ENCODE data around the gene WEE1. TPM values are rescaled to one million over a fixed set of nuclear protein-coding genes. Genes with fewer than 3 reads are reported as not detected.

Gene WEE1
- polyA plus RNA-seq, 1 donor (not counting 4 experiments of a cell fraction or from before 2014, with no cell fraction given), result 39.2 TPM

DNA sequence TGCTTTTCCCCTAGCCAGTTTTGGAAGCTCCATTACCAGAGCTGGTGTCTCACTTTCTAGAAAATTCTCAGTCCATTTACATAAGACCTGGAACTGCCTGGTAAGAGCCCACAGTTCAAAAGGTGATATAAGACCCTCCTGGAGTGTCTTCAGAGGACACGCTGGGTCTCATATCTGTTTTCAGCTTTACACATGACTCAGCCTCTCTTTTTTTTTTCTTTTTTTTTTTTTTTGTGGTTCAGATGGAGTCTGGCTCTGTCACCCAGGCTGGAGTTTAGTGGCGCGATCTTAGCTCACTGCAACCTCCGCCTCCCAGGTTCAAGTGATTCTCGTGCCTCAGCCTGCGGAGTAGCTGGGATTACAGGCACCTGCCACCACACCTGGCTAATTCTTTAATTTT lies 30.7 kb downstream of the WEE1 start:
- no peaks in the 10 kb centered on the region for H3K79me2 ChIP-seq (ENCODE audit: control insufficient read depth, insufficient read depth, low read length)
- no peak for FAIRE-seq
- H3K36me3 ChIP-seq (ENCODE audit: control insufficient read depth in 2 of 2, extremely low read depth in 1 of 2, insufficient read depth in 2 of 2, low read length in 2 of 2), result no peaks in the 10 kb centered on the region
- dilution Hi-C loops (cut with MboI; ENCODE audit: extremely low pct_ligation_motif_present, low sequenced_read_pairs), result no loop called here
- no peaks in the 10 kb centered on the region for H4K20me1 ChIP-seq (ENCODE audit: control insufficient read depth, extremely low read depth, insufficient read depth, low read length)
- H3K4me2 ChIP-seq (ENCODE audit: control insufficient read depth, extremely low read depth, insufficient read depth, low read depth, low read length), result no peak overlapping the region
- no peak overlapping the region for H3K9ac ChIP-seq (ENCODE audit: control insufficient read depth, extremely low read depth, insufficient read depth, low read length)
- no peak for TF ChIP-seq EZH2 (IDR thresholded peaks at IDR 0.05; ENCODE audit: low read length)
- TF ChIP-seq, protein P1, sequence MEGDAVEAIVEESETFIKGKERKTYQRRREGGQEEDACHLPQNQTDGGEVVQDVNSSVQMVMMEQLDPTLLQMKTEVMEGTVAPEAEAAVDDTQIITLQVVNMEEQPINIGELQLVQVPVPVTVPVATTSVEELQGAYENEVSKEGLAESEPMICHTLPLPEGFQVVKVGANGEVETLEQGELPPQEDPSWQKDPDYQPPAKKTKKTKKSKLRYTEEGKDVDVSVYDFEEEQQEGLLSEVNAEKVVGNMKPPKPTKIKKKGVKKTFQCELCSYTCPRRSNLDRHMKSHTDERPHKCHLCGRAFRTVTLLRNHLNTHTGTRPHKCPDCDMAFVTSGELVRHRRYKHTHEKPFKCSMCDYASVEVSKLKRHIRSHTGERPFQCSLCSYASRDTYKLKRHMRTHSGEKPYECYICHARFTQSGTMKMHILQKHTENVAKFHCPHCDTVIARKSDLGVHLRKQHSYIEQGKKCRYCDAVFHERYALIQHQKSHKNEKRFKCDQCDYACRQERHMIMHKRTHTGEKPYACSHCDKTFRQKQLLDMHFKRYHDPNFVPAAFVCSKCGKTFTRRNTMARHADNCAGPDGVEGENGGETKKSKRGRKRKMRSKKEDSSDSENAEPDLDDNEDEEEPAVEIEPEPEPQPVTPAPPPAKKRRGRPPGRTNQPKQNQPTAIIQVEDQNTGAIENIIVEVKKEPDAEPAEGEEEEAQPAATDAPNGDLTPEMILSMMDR (optimal IDR thresholded peaks at IDR 0.05 in 1 of 3, IDR thresholded peaks at IDR 0.05 in 1 of 3, conservative IDR thresholded peaks at IDR 0.05 in 1 of 3; ENCODE audit: extremely low read depth in 1 of 3, insufficient read depth in 2 of 3, low read length in 3 of 3), result no peak
- no peaks in the 10 kb centered on the region for H3K27me3 ChIP-seq (ENCODE audit: control insufficient read depth, extremely low read depth, insufficient read depth, low read length)
- H2AFZ ChIP-seq (ENCODE audit: control insufficient read depth, low read length), result no peak overlapping the region
- H3K27ac ChIP-seq (ENCODE audit: control insufficient read depth, insufficient read depth, low read length), result no peak overlapping the region
- DNase-seq (ENCODE audit: low read depth, low spot score), result no peak
- peaks cover 12% of the 10 kb centered on the region for H3K4me1 ChIP-seq (ENCODE audit: control insufficient read depth, extremely low read depth, insufficient read depth, low read length)
- peaks cover 5% of the 10 kb centered on the region for H3K9me1 ChIP-seq (ENCODE audit: control insufficient read depth, extremely low read depth, insufficient read depth, low read length)
- no peaks in the 10 kb centered on the region for H3K9me3 ChIP-seq (ENCODE audit: control insufficient read depth, low read depth, low read length)
- no peak overlapping the region for H3K4me3 ChIP-seq (ENCODE audit: control insufficient read depth in 2 of 3, extremely low read depth in 1 of 3, insufficient read depth in 2 of 3, low read depth in 1 of 3, low read length in 3 of 3)

DNA sequence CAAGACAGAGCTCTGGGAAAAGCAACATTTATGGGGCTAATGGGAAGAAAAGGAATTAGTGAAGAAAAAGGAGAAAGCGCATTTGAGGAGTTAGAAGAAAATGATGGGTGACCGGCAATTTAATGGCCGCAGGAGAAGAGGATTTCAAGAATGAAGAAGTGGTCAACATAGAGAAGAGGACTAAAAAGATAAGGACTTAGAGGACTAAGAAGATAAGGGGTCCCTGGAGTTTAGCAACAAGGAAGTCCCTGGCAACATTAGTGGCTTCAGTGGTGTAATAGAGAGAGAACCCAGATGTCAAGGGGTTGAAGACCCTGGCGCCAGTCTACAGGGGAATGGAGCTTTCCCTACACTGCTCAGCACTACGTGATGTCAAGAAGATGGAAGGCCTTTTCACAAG lies 32.3 kb downstream of the WEE1 start:
- no peak for FAIRE-seq
- dilution Hi-C loops (cut with MboI; ENCODE audit: extremely low pct_ligation_motif_present, low sequenced_read_pairs), result no loop called here
- H3K27ac ChIP-seq (ENCODE audit: control insufficient read depth, insufficient read depth, low read length), result no peak overlapping the region
- no peaks in the 10 kb centered on the region for H3K36me3 ChIP-seq (ENCODE audit: control insufficient read depth in 2 of 2, extremely low read depth in 1 of 2, insufficient read depth in 2 of 2, low read length in 2 of 2)
- H3K4me2 ChIP-seq (ENCODE audit: control insufficient read depth, extremely low read depth, insufficient read depth, low read depth, low read length), result no peak overlapping the region
- no peaks in the 10 kb centered on the region for H3K79me2 ChIP-seq (ENCODE audit: control insufficient read depth, insufficient read depth, low read length)
- no peak for TF ChIP-seq EZH2 (IDR thresholded peaks at IDR 0.05; ENCODE audit: low read length)
- TF ChIP-seq, protein P1 (optimal IDR thresholded peaks at IDR 0.05 in 1 of 3, IDR thresholded peaks at IDR 0.05 in 1 of 3, conservative IDR thresholded peaks at IDR 0.05 in 1 of 3; ENCODE audit: extremely low read depth in 1 of 3, insufficient read depth in 2 of 3, low read length in 3 of 3), result no peak
- peaks cover 5% of the 10 kb centered on the region for H3K9me1 ChIP-seq (ENCODE audit: control insufficient read depth, extremely low read depth, insufficient read depth, low read length)
- DNase-seq (ENCODE audit: low read depth, low spot score), result no peak
- peaks cover 14% of the 10 kb centered on the region for H3K4me1 ChIP-seq (ENCODE audit: control insufficient read depth, extremely low read depth, insufficient read depth, low read length)
- no peak overlapping the region for H3K4me3 ChIP-seq (ENCODE audit: control insufficient read depth in 2 of 3, extremely low read depth in 1 of 3, insufficient read depth in 2 of 3, low read depth in 1 of 3, low read length in 3 of 3)
- no peak overlapping the region for H3K9ac ChIP-seq (ENCODE audit: control insufficient read depth, extremely low read depth, insufficient read depth, low read length)
- H3K27me3 ChIP-seq (ENCODE audit: control insufficient read depth, extremely low read depth, insufficient read depth, low read length), result no peaks in the 10 kb centered on the region
- H4K20me1 ChIP-seq (ENCODE audit: control insufficient read depth, extremely low read depth, insufficient read depth, low read length), result no peaks in the 10 kb centered on the region
- H3K9me3 ChIP-seq (ENCODE audit: control insufficient read depth, low read depth, low read length), result no peaks in the 10 kb centered on the region
- H2AFZ ChIP-seq (ENCODE audit: control insufficient read depth, low read length), result no peak overlapping the region
